HG03066 (cell line): ENCODE data around the gene TBC1D20.

Experiments used
- ATAC-seq: cut with Tn5 transposase; IDR thresholded peaks from one replicate; pipeline ENCODE4 v1.9.1; 2021; ENCODE audit warnings: low read depth; ENCODE audit not compliant: unreplicated experiment

The TBC1D20 gene

DNA sequence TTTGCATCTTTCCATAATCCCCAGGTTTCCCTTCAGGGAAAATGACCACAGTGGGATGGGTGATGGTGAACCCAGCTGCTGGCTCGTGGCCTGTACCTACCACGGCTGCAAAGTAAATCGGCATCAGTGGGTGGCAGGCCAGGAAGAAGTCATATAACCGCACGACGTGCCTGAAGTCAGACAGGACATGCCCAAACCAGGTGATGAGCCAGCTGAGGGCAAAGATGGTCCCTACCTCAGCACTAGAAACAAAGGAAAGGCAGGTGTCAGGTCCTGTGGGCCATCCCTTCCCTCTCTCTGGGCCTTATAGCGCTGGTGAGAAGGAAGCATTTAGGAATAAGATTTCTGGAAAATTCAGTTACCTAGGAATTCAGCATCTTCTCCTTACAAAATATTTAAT, 22.2 kb downstream of the TBC1D20 start:
- no peak for ATAC-seq

DNA sequence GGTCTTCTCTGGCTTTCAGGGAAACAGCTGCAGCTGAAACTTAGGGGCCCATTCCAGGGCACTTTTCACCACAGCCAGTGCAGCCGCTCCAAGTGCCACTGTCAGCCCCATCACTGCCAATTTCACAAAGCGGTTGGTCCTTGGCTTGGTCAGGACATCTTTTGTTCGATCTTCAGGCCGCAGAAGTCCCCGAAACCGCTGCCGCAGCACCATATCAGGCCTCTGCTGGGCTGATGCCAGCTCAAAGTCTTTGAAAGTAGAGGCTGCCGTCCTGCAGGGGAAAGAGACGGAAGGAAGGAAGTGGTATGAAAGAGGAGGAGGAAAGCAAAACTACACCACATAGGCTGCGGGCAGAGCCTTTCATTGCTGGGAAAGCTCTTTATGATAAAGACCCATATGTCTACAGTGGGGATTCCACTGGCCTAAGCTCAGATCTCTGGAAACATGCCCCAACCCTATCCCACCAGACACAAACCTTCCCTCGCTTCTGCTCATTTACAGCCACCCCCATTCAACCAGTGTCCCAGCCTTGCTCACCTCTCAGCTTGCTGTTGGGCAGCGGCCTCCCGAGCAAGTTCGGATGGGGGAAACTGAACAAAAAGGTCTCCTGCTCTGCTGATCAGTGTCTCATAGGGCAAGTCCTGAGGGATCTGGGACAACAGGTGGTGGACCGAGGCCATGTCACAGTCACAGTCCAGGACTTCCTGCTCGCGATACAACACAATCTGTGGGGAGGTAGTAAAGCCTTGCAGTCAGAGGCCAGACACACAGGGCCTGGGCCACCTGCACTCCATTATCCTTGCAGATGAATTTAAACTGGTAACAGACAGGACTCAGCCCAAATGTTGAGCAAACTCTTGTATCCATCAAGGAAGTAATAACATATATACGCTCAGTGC, 23.5 kb downstream of the TBC1D20 start:
- no peak for ATAC-seq

- no peak for ATAC-seq
Measured at GRCh38 chr20:437787-438486, 24.4 kb downstream of the TBC1D20 start.

DNA sequence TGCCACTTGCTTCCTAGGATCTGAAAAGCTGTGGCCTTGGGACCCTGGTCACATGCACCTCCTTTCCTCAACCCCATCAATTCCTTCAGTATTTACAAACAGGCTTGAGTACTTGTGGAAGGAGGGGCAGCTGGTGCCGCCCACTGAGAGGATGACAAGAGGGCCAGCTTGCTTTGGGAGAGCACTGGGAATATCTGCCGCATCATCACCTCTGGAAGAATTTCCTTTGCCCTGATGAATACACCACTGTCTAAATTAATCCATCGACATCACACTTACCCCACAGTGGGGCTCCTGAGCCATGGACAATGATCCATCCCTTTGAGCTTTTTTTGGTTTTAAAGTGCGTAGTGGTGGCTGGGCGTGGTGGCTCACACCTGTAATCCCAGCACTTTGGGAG, 25.9 kb downstream of the TBC1D20 start:
- ATAC-seq = no peak

- ATAC-seq = no peak
Measured at GRCh38 chr20:435558-435957, 26.8 kb downstream of the TBC1D20 start.

DNA sequence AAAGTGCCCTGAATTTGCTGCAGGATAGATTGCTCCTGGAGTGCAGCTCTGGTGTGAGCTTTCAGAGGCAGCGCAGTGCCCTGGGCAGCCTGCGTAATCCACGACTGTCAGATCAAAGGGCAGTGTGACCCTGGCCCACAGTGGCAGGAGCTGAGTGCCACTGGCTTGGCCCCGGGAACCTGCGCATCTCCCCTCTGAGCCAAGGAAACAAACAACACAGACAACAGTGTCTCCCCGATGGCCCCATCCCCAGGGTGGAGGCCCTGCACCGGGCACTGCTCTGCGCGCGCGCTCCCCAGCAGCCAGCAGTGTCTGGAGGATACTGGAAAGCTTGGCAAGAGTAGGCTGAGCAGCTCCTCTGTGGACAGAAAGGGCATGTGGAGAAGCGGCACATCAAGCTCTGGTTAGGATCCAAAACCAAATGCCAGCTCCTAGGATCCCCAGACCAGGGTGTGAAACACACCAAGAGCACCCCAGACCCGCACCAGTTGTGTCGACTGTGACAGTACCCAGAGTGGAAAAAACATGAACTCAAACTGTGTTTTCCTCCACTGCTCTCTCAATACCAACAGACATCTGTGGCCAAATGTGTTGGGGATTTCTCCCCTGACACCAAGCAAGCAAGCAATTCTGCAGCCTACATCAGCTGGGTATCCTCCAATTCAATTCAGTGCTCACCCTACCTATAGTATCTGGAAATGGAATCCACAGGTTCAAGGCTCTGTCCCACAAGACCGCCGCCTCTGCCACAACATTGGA, 27.5 kb downstream of the TBC1D20 start:
- no peak for ATAC-seq

GRCh38 chr20:434221-434620, 28.1 kb downstream of the TBC1D20 start:
- no peak for ATAC-seq

GRCh38 chr20:433300-433975, 28.9 kb downstream of the TBC1D20 start:
- ATAC-seq = peak; percentile 78

DNA sequence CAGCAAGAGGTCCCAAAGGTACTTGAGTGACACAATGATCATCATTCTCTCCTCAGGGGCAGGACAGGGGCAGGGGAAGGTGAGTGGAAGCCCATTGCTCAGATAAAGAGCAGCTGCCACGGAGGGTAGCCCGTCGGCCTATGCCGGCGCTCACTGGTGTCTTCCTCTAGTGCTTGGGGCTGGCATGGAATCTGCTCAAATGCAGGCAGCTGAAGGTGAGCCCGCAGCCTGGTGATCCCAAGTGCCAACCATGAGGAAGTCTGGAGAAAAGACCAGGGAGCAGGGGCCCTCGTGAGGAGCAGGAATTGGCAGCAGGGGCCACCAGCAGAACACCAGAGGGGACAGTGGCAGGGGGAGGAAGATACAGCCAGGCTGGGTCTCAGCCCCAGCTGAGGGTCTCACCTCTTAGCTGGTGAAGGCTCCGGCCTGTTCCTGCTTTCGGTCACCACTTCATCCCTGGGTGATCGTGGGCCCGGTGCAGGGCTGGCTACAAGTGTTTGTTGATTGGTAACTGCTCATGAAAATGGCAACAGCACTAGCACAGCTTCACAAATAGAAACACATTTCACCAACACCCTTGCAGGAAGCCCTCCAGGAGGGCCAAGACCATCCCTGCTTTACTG, 29.5 kb downstream of the TBC1D20 start:
- ATAC-seq = no peak

DNA sequence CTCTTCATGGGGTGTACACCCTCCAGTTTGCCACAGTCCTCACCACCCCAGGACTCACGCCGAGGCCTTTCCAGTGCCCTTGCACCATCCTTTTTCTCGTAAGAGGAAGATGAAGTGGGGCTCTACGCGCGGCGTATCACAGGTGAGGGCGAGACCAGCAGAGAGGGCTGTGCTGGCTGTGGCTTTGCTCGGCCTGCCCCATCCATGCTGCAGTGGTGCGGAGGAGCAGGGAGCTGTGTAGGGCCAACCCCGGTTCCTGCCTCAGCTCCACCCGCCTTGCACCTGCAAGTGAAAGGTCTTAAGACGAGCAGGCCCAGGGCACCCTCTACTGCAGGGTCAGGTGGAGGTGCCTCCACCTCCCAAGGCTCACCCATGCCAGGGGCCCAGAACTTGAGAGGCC, 30.1 kb downstream of the TBC1D20 start:
- ATAC-seq = no peak

GRCh38 chr20:431012-431904, 31.1 kb downstream of the TBC1D20 start:
- no peak for ATAC-seq

GRCh38 chr20:430091-430999, 32.0 kb downstream of the TBC1D20 start:
- ATAC-seq = no peak

DNA sequence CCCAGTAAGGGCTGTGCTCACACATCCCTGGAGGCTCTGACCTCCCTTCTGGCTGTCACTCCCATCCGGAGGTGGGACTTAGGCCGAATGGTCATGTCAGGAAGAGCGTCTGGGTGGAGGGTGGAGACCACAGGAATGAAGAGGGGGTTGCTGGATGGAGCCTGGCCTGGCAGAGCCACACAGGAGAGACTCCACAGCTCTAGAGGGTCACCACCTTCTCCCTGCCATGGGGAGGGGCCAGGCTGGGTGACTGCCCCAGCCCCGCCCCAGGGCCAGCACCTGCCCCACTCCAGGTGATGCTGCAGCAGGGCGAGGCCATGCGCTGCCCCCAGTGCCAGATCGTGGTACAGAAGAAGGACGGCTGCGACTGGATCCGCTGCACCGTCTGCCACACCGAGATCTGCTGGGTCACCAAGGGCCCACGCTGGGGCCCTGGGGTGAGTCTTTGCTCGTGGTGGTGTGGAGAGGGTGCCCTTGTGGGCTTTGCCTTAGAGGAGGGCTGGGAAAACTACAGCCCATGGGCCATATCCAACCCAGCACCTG, 33.6 kb downstream of the TBC1D20 start:
- no peak for ATAC-seq

DNA sequence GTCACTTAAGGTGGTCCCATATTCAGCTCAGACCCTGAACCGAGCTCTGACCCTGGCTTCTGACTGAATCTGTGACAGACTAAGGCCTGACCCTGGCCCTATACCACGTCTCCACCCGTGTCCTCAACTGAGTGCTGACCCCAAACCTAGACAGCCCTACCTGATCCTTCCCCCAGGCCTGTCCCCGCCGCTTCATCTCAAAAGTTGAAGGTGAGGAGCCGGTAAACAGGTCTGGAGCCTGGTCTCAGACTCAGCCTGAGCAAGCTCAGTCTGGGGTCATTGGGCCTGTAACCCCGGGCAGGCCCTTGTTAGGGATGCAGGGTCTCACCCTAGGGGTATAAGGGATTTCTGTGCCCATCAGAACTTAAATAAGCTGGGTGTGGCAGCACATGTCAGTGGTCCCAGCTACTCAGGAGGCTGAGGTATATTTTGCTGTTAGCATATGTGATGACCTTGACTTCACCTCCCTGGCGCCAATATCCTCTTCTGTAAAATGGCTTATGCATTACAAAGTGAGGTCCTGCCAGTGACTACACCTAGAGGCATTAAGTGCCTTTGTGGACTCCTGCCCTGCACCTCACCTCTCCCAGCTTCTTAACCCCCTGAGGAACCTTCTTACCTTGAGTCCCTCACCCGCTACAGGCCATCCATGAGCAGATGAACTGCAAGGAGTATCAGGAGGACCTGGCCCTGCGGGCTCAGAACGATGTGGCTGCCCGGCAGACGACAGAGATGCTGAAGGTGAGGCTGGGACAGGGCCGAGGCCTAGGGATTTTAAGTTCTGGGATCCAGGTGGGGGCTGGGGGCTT, 34.3 kb downstream of the TBC1D20 start:
- ATAC-seq = no peak

- ATAC-seq = no peak
Measured at GRCh38 chr20:427401-427800, 34.9 kb downstream of the TBC1D20 start.

GRCh38 chr20:426566-426965, 35.8 kb downstream of the TBC1D20 start:
- no peak for ATAC-seq

DNA sequence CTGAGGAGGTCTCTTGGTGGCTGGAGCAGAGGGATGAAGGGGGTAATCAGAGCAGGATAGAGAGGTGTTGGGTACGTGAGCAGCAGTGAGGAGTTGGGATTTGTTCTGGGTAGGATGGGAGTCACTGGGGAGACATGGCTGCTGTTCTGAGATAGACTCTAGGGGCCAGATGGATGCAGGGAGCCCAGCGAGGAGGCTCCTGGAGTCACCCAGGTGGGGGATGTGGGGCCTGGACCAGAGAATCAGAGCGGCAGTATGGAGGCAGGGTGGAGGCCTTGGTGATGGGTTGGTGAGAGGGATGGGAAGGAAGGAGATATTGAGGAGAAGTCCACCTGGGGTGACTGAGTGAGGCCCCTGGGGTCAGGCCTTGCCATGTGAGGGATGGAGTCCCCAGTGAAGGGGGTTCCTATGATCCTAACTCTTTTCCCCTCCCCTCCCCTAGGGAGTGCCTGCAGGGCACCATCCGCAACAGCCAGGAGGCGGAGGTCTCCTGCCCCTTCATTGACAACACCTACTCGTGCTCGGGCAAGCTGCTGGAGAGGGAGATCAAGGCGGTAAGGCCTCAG, 40.6 kb downstream of the TBC1D20 start:
- no peak for ATAC-seq
